Vagina (tissue), 2 donors: ENCODE measurements around the gene SLC16A12.
"Not testable (repeated sequence)": the region's sequence is repeated elsewhere in the genome, so short reads cannot be mapped to it uniquely, and the experiment has no call there.

Experiments used
- CTCF ChIP-seq, 3 experiments: fragments of 450-650 bp in 2 of 3; fragments of 200-600 bp in 1 of 3; sonication (generic) in 1 of 3; IDR thresholded peaks; one replicate each; pipeline ENCODE4 v1.5.1; 2017 to 2019; ENCODE audit warnings: antibody characterized with exemption in 3 of 3, mild to moderate bottlenecking in 2 of 3, moderate library complexity in 2 of 3
- POLR2AphosphoS5 ChIP-seq, 2 donors: sonication (generic); formaldehyde crosslinking; IDR thresholded peaks; one replicate each; pipeline ENCODE4 v1.9.0; 2017; ENCODE audit warnings: antibody characterized with exemption in 2 of 2, mild to moderate bottlenecking in 2 of 2, low read depth in 1 of 2; ENCODE audit not compliant: insufficient read depth in 1 of 2

GRCh38 chr10:89407792-89408191 is 127.6 kb downstream of the SLC16A12 start:
- TF ChIP-seq POLR2AphosphoS5 (IDR thresholded peaks at IDR 0.05; ENCODE audit: insufficient read depth in 1 of 2, low read depth in 1 of 2); CTCF (IDR thresholded peaks at IDR 0.05): not testable (repeated sequence)
